Frontal cortex (tissue), 4 donors: Measurements from ENCODE around the gene OSBPL2. TPM values are rescaled to one million over a fixed set of nuclear protein-coding genes. Genes with fewer than 3 reads are reported as not detected.

Experiments used
- DNase-seq, 2 donors: peaks; one replicate each; pipeline ENCODE4 v3.0.0; 2012; ENCODE audit warnings: low spot score in 2 of 2
- FAIRE-seq: peaks from 2 replicates; lab custom pipeline; 2012; peaks lifted over from hg19 to GRCh38; lab: Jason Lieb, UNC
- total RNA-seq: library from RNA; depleted of rRNA; stranded (reverse); fragments of >200 nt; gene quantifications from one replicate; pipeline ENCODE4 v1.2.3, GENCODE V29; 2014
- donor health status: control.
- donor health status: control.
- donor health status: control.

OSBPL2 gene
- total RNA-seq, 1 donor from 2014 or later, result 42.4 TPM

- DNase-seq (no peak), FAIRE-seq (no peak)
Measured at GRCh38 chr20:62293111-62293784, 54.9 kb downstream of the OSBPL2 start.

- no peak for FAIRE-seq
- DNase-seq, result no peak
Measured at GRCh38 chr20:62293946-62294345, 55.6 kb downstream of the OSBPL2 start.

GRCh38 chr20:62294516-62294915 is 56.2 kb downstream of the OSBPL2 start:
- FAIRE-seq (no peak), DNase-seq (no peak)

GRCh38 chr20:62296724-62297448 is 58.6 kb downstream of the OSBPL2 start:
- FAIRE-seq (no peak), DNase-seq (no peak)

- DNase-seq (no peak), FAIRE-seq (no peak)
Measured at GRCh38 chr20:62297449-62298227, 59.3 kb downstream of the OSBPL2 start.

GRCh38 chr20:62298577-62299249 is 60.4 kb downstream of the OSBPL2 start:
- DNase-seq (no peak), FAIRE-seq (no peak)

GRCh38 chr20:62299666-62300236 is 61.4 kb downstream of the OSBPL2 start:
- FAIRE-seq (no peak), DNase-seq (no peak)

GRCh38 chr20:62300319-62300718 is 62.0 kb downstream of the OSBPL2 start:
- FAIRE-seq (no peak), DNase-seq (no peak)

GRCh38 chr20:62301111-62301668 is 62.9 kb downstream of the OSBPL2 start:
- no peak for FAIRE-seq
- DNase-seq, result peak in 1 of 2 donors; percentile 50

GRCh38 chr20:62301773-62302340 is 63.5 kb downstream of the OSBPL2 start:
- FAIRE-seq, result no peak
- peak; percentile 79 to 90 for DNase-seq

GRCh38 chr20:62302341-62303061 is 64.2 kb downstream of the OSBPL2 start, which contains the start of gene ADRM1:
Gene ADRM1 (plus strand): TSS chr20:62302997. CDS start chr20:62303569, 572 bp downstream.
- FAIRE-seq (no peak), DNase-seq (peak; percentile 100)

- no peak for DNase-seq
- FAIRE-seq, result no peak
Measured at GRCh38 chr20:62303062-62303339, 64.7 kb downstream of the OSBPL2 start.

- FAIRE-seq (no peak), DNase-seq (peak in 1 of 2 donors; percentile 26)
Measured at GRCh38 chr20:62303340-62304226, 65.3 kb downstream of the OSBPL2 start.

- no peak for FAIRE-seq
- peak in 1 of 2 donors; percentile 32 for DNase-seq
Measured at GRCh38 chr20:62304331-62305148, 66.2 kb downstream of the OSBPL2 start.

GRCh38 chr20:62305149-62305764 is 66.9 kb downstream of the OSBPL2 start:
- peak in 1 of 2 donors; percentile 34 for DNase-seq

GRCh38 chr20:62305765-62306413 is 67.6 kb downstream of the OSBPL2 start:
- DNase-seq, result no peak
- FAIRE-seq, result no peak

More at GRCh38 chr20:62305149-62305764, 66.9 kb downstream of the OSBPL2 start:
- FAIRE-seq, result no peak
